Activated CD4-positive, alpha-beta T cell treated with anti-CD3 and anti-CD28 coated beads for 1 hour (primary cell): ENCODE data around the gene KRTAP10-9.
A peak's percentile ranks its signal among the peaks of the same experiment; 100 is the strongest.
"Not testable (repeated sequence)": the region's sequence is repeated elsewhere in the genome, so short reads cannot be mapped to it uniquely, and the experiment has no call there.

Experiments used
- DNase-seq: peaks from one replicate; pipeline ENCODE4 v3.0.0-alpha.2; 2020

Gene KRTAP10-9

DNA sequence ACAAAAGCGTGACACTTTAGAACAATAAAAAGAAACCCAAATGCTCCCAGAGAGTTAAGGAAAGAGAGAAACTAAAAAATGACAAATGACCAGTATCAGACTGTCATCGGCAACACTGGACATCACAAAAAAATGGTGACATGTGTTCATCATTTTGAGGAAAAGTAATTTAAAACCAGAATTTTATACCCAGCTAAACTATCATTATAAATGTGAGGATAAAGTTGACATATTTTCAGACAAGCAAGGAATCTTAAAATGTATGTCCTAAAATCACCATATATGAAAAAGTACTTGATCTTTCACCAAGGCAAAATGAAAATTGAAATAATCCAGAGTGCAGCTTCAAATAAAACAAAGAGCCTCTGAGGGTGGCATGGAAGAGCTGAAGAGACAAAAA is 18.0 kb downstream of the KRTAP10-9 start:
- DNase-seq, result no peak

- not testable (repeated sequence) for DNase-seq
Measured at GRCh38 chr21:44646366-44647221, 19.7 kb downstream of the KRTAP10-9 start, which contains the start of gene KRTAP10-11. TSS of gene KRTAP10-11 (plus strand) at chr21:44646414. CDS start at chr21:44646459, 45 bp downstream.

DNA sequence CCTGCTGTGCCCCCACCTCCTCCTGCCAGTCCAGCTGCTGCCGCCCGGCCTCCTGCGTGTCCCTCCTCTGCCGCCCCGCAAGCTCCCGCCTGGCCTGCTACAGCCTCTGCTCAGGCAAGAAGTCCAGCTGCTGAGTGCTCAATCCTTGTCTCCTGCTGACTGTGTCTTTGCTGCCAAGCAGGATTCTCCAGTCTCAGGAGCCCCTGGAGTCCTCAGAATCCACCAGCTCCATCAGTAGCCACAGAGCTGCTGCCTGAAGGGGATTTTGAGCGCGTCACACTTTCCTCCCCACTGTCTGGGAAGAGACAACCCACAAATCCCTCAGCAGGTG is 20.3 kb downstream of the KRTAP10-9 start:
- no peak for DNase-seq

- no peak for DNase-seq
Measured at GRCh38 chr21:44648557-44649311, 21.8 kb downstream of the KRTAP10-9 start.

- DNase-seq, result no peak
Measured at GRCh38 chr21:44649521-44650100, 22.7 kb downstream of the KRTAP10-9 start.

DNA sequence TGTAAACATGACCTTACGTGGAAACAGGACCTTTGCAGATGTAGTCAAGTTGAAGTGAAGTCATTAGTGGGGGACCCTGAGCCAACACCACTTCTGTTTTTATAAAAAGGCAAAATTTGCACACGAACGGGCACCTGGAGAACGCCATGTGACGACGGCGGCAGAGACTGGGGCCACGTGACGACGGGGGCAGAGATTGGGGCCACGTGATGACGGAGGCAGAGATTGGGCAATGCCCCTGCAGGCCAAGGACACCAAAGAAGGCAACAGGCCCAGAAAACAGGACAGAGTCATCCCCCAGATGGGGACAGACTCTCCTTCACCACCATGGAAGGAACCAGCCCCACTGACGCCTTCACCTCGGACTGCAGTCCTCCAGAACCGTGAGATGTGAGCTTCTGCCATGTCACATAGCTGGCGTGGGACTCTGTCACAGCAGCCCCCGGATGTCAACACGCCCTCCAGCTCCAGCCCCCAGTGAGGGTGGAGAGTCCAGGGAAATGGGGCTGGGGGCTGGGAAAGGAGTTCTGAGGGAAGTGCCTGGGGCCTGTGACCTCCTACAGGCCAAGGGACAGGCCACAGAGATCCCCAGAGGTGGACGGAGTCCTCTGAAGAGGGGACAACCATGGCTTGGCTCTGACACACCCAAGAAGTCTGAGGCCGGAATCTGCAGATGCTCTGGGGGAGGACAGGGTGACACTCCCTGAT is 23.5 kb downstream of the KRTAP10-9 start:
- DNase-seq, result no peak

DNA sequence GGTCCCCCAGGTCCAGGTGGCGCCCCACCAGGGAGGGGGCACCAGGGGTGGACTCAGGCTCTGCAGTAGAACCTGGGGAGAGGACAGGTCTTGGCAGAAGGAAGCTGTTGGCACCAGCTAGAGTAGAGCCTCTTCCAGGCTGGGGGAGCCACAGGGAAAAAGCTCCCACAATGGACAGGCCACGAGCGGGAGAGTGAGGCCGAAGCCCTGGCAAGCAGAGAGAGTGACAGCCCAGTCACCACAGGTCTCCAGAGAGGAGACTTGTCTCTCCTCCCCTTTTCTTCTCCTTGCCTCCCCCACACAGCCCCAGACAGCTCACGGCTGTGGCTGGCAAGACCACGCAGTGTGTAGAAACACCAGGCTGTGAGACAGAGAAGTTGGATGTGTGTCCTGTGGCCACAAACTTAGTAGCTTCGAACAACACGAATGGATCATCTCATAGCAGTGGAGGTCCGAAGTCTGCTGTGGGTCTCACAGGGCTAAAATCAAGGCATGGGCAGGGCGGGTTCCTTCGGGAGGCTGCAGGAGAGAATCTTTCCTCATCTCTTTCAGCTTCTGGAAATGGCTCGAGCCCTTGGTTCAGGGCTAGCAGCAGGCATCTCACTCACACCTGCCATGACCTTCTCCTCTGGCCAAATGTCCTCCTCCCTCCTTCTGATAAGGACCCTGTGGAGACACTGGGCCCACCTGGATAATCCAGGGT is 24.2 kb downstream of the KRTAP10-9 start:
- DNase-seq, result no peak

GRCh38 chr21:44653123-44653522 is 26.2 kb downstream of the KRTAP10-9 start:
- DNase-seq, result no peak

DNA sequence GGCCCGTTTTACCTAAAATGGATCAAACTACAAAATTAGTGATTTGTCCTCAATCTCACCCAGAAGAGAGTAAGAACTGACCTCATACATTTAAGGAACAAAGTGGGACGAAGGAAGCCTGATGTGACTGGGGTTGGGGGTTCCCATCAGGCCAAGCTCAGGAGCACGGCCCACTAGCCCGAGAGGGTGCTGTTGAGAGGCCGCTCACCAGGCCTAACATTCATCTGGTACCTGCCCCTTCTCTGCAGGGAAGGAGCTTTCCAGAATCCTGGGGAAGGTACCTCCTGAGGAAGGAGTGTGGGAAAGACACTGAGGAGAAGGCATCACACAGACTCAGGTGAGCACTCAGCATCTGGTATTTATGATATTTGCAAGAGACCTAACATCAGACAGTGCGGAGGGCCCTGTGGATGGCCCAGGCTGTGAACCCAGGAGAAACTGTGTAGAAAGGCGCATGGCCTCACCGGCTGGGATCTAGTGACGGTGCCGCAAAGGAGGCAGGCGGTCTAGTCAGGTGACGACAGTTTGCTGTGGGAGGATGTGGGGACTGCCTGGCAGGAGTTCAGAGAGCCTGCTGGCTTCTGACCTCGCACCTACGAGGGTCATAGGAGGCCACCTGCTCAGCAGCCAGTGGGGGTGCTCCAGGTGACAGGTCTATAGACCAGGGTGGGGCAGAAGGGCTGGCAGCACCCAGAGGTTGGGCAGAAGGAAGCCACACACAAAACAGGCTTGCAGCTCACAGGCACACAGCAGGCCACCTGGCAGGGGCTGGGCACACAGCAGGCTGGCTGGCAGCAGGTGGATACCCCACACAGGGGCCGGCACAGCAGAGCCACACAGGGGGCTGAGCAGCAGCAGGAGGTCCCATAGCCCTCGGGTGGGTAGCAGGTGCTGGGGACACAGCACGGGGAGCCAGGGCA is 27.0 kb downstream of the KRTAP10-9 start:
- peak; percentile 27 for DNase-seq

- DNase-seq, result no peak
Measured at GRCh38 chr21:44654576-44655175, 27.8 kb downstream of the KRTAP10-9 start, which contains the start of gene KRTAP12-4. TSS of gene KRTAP12-4 (minus strand) at chr21:44654659. CDS start at chr21:44654614, 45 bp downstream.

DNA sequence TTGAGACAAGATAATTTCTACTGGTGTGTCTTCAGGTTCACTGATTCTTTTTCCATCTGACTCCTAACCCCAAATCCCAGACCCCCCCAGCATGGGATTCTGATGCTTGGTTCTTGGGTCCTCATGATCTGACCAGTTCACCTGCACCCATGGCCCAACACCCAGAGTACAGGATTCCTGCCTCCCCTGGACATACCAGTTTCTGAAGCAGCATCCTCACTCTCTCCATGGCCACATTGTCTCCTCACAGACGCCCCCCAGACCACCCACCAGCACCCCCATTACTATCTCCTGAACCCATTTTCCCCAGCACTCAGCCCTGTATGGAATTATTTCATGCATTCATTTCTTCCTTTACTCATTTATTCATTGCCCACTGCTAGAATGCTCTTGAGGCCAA is 30.0 kb downstream of the KRTAP10-9 start:
- no peak for DNase-seq

DNA sequence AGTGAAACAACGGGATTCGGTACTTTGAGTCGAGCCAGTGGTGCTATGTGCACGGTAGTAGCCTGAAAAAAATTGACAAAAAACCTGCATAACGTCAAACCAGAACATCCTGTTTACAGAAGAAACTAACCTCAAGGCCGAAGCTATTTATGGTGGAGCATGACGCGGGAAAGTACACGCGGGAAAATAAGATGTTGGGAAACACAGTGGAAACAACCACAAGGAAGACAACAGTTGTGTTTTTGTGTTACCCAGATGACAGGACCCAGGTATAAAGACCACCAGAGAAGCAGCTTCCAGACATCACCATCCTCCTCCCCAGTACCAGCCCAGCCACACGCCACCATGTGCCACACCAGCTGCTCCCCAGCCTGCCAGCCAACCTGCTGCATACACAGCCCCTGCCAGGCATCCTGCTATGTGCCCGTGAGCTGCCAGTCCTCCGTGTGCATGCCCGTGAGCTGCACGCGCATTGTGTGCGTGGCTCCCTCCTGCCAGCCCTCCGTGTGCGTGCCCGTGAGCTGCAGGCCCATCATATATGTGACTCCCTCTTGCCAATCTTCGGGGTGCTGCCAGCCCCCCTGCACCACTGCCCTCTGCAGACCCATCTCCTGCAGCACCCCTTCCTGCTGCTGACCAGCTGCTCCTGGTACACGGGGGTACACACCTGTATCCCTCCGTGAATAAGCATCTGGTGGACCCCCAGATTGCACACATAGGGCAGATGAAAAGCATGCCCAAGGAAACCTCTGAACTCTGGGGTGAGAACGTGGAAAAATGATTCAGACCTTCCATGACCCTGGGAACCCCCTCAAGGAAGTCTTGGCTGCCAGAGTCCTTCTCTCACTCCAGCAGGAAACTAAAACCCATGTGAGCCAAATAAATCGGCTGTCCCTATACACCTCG is 31.0 kb downstream of the KRTAP10-9 start, which contains the start of gene KRTAP12-3:
KRTAP12-3 (plus strand) TSS at position 298 of the 906 bp plus-strand sequence; CDS start at position 346, 48 bp downstream.
- DNase-seq, result no peak

GRCh38 chr21:44658541-44658910 is 31.6 kb downstream of the KRTAP10-9 start:
- DNase-seq, result no peak

DNA sequence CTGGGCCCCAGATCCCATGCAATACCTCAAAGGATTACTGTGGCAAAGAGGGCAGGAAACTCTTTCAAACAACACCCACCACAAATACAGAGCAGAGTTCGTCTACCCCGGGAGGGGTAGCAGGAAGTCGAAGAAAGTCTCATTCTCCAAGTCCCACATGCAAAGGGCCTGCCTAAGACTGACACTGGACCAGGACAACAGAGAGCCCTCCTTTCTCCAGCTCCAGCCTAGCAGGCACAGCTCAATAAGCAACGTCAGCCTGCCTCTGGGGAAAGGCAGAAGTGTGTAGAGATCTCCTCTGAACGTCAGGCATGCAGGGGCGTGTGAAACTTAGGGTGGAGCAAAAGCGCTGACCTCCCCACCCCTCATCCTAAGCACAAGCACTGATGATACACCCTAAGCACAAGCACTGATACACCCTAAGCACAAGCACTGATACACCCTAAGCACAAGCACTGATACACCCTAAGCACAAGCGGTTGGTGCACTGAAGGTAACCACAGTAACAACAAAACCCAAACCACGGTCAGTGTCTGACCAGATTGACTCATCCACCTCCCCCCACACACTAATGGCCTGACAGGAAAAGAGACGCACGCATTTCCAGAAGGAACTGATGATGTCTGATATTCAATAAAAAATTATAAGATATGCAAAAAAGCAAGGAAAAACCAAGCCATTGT is 32.2 kb downstream of the KRTAP10-9 start:
- DNase-seq, result no peak

GRCh38 chr21:44661567-44661966 is 34.7 kb downstream of the KRTAP10-9 start:
- DNase-seq, result not testable (repeated sequence)

- DNase-seq, result no peak
Measured at GRCh38 chr21:44664691-44665090, 37.8 kb downstream of the KRTAP10-9 start.

- no peak for DNase-seq
Measured at GRCh38 chr21:44666401-44667320, 39.8 kb downstream of the KRTAP10-9 start, which contains the start of gene KRTAP12-2. TSS of gene KRTAP12-2 (minus strand) at chr21:44666927. CDS start at chr21:44666886, 41 bp downstream.

DNA sequence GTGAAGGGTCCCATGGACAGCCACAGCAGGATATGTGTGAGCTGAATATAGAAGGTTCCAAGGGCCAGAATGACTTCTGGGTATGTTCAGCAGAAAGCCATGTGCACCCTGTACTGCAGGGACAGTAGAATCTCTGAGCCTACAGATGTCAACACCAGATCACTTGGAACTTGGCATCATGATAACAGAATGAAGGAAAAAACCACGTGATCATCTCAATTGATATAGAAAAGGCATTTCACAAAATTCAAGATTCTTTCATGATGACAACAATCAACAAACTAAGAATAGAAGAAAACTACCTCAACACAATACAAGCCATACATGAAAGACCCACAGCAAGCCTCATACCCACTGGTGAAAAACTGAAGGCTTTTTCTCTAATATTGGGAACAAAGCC is 40.7 kb downstream of the KRTAP10-9 start:
- DNase-seq, result no peak
